ENCODE data around the gene REV1.

Gene REV1

DNA sequence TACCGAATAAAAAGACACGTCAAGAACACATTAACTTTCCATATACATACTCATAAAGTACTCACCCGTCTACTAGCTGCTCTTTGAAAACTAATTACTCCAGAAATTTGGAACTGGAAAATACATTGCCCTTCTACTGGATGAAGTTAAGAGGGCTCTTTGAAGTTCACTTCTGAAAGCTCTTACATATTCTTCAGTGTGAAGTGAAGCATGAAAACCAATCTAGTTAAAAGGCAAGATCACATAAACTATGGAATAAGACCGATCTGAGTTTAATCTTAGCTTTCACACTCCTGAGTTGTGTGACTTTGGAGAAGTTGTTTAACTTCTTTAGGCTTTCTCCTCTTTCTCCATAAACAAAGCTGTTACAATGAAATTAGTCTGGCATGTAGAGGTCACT, 38.5 kb downstream of the REV1 start (continued):
- peak; percentile 61; the same call in 1 of the 2 replicates for TF ChIP-seq ZNF10 (tag by site-specific recombination; IDR thresholded peaks at IDR 0.05)
- TF ChIP-seq ZNF155 (tag by site-specific recombination; IDR thresholded peaks at IDR 0.05): no peak
- TF ChIP-seq ZSCAN23 (tag by site-specific recombination; IDR thresholded peaks at IDR 0.05): no peak; the same call in 1 of the 2 replicates
- TF ChIP-seq ZNF777 (tag by site-specific recombination; IDR thresholded peaks at IDR 0.05; ENCODE audit: borderline replicate concordance): no peak
- no peak for TF ChIP-seq ZNF791 (tag by site-specific recombination; IDR thresholded peaks at IDR 0.05)
- no peak for TF ChIP-seq ZBTB7A (tag by site-specific recombination; IDR thresholded peaks at IDR 0.05; ENCODE audit: low read depth)
- TF ChIP-seq, protein P1, sequence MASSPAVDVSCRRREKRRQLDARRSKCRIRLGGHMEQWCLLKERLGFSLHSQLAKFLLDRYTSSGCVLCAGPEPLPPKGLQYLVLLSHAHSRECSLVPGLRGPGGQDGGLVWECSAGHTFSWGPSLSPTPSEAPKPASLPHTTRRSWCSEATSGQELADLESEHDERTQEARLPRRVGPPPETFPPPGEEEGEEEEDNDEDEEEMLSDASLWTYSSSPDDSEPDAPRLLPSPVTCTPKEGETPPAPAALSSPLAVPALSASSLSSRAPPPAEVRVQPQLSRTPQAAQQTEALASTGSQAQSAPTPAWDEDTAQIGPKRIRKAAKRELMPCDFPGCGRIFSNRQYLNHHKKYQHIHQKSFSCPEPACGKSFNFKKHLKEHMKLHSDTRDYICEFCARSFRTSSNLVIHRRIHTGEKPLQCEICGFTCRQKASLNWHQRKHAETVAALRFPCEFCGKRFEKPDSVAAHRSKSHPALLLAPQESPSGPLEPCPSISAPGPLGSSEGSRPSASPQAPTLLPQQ (tag by site-specific recombination; IDR thresholded peaks at IDR 0.05): no peak
- peak; percentile 44; the same call in 1 of the 2 replicates for TF ChIP-seq KLF1 (tag by site-specific recombination; IDR thresholded peaks at IDR 0.05)
- TF ChIP-seq ZNF621 (tag by site-specific recombination; IDR thresholded peaks at IDR 0.05): no peak
- no peak for TF ChIP-seq ZNF311 (tag by site-specific recombination; IDR thresholded peaks at IDR 0.05; ENCODE audit: borderline replicate concordance)
- TF ChIP-seq ZNF350 (tag by site-specific recombination; IDR thresholded peaks at IDR 0.05): no peak
- TF ChIP-seq ZNF366 (tag by site-specific recombination; conservative IDR thresholded peaks at IDR 0.05): peak; percentile 55
- TF ChIP-seq ZNF623 (tag by site-specific recombination; IDR thresholded peaks at IDR 0.05): no peak
- no peak for TF ChIP-seq MEIS1 (CRISPR knock-in tag; IDR thresholded peaks at IDR 0.05; ENCODE audit: borderline replicate concordance)
- no peak for TF ChIP-seq ZNF600 (tag by site-specific recombination; IDR thresholded peaks at IDR 0.05)
- no peak for TF ChIP-seq ZNF324 (tag by site-specific recombination; IDR thresholded peaks at IDR 0.05)
- no peak for TF ChIP-seq ZNF670 (tag by site-specific recombination; IDR thresholded peaks at IDR 0.05; ENCODE audit: low read depth)
- TF ChIP-seq ZNF433 (tag by site-specific recombination; IDR thresholded peaks at IDR 0.05; ENCODE audit: low read depth): no peak
- TF ChIP-seq ZNF501 (tag by site-specific recombination; IDR thresholded peaks at IDR 0.05): no peak
- peak; percentile 98 for TF ChIP-seq TCF7L2 (IDR thresholded peaks at IDR 0.05; ENCODE audit: borderline replicate concordance, low read depth, low read length)
- TF ChIP-seq ZNF211 (tag by site-specific recombination; IDR thresholded peaks at IDR 0.05; ENCODE audit: low read depth): no peak
- TF ChIP-seq, protein P2, sequence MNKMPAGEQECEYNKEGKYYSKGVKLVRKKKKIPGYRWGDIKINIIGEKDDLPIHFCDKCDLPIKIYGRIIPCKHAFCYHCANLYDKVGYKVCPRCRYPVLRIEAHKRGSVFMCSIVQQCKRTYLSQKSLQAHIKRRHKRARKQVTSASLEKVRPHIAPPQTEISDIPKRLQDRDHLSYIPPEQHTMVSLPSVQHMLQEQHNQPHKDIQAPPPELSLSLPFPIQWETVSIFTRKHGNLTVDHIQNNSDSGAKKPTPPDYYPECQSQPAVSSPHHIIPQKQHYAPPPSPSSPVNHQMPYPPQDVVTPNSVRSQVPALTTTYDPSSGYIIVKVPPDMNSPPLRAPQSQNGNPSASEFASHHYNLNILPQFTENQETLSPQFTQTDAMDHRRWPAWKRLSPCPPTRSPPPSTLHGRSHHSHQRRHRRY (tag by site-specific recombination; IDR thresholded peaks at IDR 0.05): no peak
- TF ChIP-seq, protein P3, sequence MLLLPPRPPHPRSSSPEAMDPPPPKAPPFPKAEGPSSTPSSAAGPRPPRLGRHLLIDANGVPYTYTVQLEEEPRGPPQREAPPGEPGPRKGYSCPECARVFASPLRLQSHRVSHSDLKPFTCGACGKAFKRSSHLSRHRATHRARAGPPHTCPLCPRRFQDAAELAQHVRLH (tag by site-specific recombination; IDR thresholded peaks at IDR 0.05): peak; percentile 72; the same call in 1 of the 2 replicates
- no peak for TF ChIP-seq ZNF335 (tag by site-specific recombination; conservative IDR thresholded peaks at IDR 0.05)
- TF ChIP-seq, protein P4, sequence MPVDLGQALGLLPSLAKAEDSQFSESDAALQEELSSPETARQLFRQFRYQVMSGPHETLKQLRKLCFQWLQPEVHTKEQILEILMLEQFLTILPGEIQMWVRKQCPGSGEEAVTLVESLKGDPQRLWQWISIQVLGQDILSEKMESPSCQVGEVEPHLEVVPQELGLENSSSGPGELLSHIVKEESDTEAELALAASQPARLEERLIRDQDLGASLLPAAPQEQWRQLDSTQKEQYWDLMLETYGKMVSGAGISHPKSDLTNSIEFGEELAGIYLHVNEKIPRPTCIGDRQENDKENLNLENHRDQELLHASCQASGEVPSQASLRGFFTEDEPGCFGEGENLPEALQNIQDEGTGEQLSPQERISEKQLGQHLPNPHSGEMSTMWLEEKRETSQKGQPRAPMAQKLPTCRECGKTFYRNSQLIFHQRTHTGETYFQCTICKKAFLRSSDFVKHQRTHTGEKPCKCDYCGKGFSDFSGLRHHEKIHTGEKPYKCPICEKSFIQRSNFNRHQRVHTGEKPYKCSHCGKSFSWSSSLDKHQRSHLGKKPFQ (tag by site-specific recombination; IDR thresholded peaks at IDR 0.05): peak; percentile 90
- no peak for TF ChIP-seq ZNF48 (tag by site-specific recombination; IDR thresholded peaks at IDR 0.05)
- no peak for TF ChIP-seq ZNF112 (tag by site-specific recombination; IDR thresholded peaks at IDR 0.05)
- TF ChIP-seq, protein P5, sequence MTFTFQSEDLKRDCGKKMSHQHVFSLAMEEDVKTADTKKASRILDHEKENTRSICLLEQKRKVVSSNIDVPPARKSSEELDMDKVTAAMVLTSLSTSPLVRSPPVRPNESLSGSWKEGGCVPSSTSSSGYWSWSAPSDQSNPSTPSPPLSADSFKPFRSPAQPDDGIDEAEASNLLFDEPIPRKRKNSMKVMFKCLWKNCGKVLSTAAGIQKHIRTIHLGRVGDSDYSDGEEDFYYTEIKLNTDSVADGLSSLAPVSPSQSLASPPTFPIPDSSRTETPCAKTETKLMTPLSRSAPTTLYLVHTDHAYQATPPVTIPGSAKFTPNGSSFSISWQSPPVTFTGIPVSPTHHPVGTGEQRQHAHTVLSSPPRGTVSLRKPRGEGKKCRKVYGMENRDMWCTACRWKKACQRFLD (tag by site-specific recombination; IDR thresholded peaks at IDR 0.05): no peak
- TF ChIP-seq ZNF239 (tag by site-specific recombination; IDR thresholded peaks at IDR 0.05): no peak
- no peak for TF ChIP-seq ZNF510 (tag by site-specific recombination; IDR thresholded peaks at IDR 0.05; ENCODE audit: insufficient replicate concordance)
- TF ChIP-seq ZBTB1 (tag by site-specific recombination; IDR thresholded peaks at IDR 0.05): no peak
- TF ChIP-seq, protein P6, sequence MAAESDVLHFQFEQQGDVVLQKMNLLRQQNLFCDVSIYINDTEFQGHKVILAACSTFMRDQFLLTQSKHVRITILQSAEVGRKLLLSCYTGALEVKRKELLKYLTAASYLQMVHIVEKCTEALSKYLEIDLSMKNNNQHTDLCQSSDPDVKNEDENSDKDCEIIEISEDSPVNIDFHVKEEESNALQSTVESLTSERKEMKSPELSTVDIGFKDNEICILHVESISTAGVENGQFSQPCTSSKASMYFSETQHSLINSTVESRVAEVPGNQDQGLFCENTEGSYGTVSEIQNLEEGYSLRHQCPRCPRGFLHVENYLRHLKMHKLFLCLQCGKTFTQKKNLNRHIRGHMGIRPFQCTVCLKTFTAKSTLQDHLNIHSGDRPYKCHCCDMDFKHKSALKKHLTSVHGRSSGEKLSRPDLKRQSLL (tag by site-specific recombination; IDR thresholded peaks at IDR 0.05): no peak
- peak; percentile 85; the same call in 1 of the 2 replicates for TF ChIP-seq BCL11A (tag by site-specific recombination; IDR thresholded peaks at IDR 0.05; ENCODE audit: low read depth)
- no peak for TF ChIP-seq SP3 (tag by site-specific recombination; IDR thresholded peaks at IDR 0.05)
- TF ChIP-seq ZNF184 (tag by site-specific recombination; IDR thresholded peaks at IDR 0.05): no peak
- TF ChIP-seq HOXD13 (CRISPR knock-in tag; IDR thresholded peaks at IDR 0.05; ENCODE audit: borderline replicate concordance): no peak
- TF ChIP-seq SP2 (tag by site-specific recombination; IDR thresholded peaks at IDR 0.05): no peak; the same call in 1 of the 2 replicates
- TF ChIP-seq GLIS1 (tag by site-specific recombination; IDR thresholded peaks at IDR 0.05): no peak
